Neutrophil (primary cell): Measurements from ENCODE around the gene LRMDA.

Experiments used
- H3K27ac ChIP-seq: fragments of 200-600 bp; sonication (generic); 2 replicates; pipeline ENCODE4 v1.5.1; 2016; ENCODE audit warnings: mild to moderate bottlenecking, moderate library complexity
- H3K27me3 ChIP-seq: fragments of 200-600 bp; sonication (generic); 2 replicates; pipeline ENCODE4 v1.6.0; 2016; ENCODE audit warnings: mild to moderate bottlenecking
- H3K36me3 ChIP-seq: fragments of 200-600 bp; sonication (generic); 2 replicates; pipeline ENCODE4 v1.5.1; 2017
- H3K4me1 ChIP-seq, 2 experiments: fragments of 200-600 bp in 1 of 2; sonication (generic) in 1 of 2; 1 replicate in 1 of 2; 2 replicates in 1 of 2; pipeline versions ENCODE4 v1.5.1 to v1.6.1; 2013 to 2016; ENCODE audit warnings: low read depth in 1 of 2, low read length in 1 of 2, mild to moderate bottlenecking in 1 of 2, moderate library complexity in 1 of 2; ENCODE audit not compliant: control insufficient read depth in 1 of 2, insufficient read depth in 1 of 2
- H3K4me3 ChIP-seq, 2 experiments: fragments of 200-600 bp in 1 of 2; sonication (generic) in 1 of 2; 1 replicate in 1 of 2; 2 replicates in 1 of 2; pipeline ENCODE4 v1.5.1; 2013 to 2016; ENCODE audit warnings: low read depth in 1 of 2, low read length in 1 of 2, mild to moderate bottlenecking in 1 of 2, moderate library complexity in 1 of 2
- H3K9me3 ChIP-seq: fragments of 200-600 bp; sonication (generic); 2 replicates; pipeline ENCODE4 v1.5.1; 2016
- CTCF ChIP-seq: fragments of 200-600 bp; sonication (generic); IDR thresholded peaks from 2 replicates; pipeline ENCODE4 v1.5.1; 2016; ENCODE audit warnings: antibody characterized with exemption

Gene LRMDA

DNA sequence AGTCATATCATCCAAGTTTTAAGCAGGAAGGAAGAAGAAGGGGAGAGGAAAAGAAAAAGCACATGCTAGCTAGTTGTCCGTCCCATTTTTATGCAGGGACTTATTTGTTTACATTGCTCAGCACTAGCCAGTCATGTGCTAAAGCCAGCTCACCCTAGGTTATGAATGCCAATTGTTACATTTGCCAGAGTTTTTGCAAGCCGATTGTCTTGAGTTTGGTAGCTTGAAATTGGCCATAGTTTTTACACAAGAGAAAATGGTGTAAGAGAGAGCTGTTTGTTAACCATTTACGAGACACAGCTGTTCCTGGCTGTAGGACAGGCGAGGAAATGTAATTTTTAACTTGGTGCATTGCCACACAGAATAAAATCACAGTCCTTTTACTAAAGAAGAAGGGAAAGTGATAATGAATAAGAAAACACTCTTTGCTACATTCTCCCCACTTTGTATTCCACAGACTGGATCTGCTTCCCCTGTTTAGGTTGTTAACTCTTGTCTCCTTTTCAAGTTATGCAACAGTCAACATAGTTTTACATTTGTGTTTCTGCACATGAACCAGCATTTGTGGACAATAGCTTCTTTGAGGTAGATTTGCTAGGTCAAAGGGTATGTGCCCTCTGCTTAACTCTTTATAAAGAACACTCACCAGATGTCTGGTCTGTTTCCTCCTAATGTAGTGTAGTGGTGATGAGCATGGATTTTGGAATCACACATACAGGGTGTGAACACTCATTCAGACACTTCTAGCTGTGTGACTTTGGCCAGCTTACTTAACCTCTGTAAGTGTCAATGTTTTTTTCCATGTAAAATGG lies 357.2 kb downstream of the LRMDA start:
- Histone ChIP-seq H3K36me3 (no peaks in the 10 kb centered on the region), H3K9me3 (no peaks in the 10 kb centered on the region), H3K27me3 (no peaks in the 10 kb centered on the region), H3K27ac (no peak overlapping the region), H3K4me3 (no peak overlapping the region), H3K4me1 (peaks cover 0 to 24% of the 10 kb centered on the region in 2 experiments)
- TF ChIP-seq CTCF = no peak

GRCh38 chr10:75793848-75794247 lies 362.4 kb downstream of the LRMDA start:
- no peak for TF ChIP-seq CTCF
- Histone ChIP-seq H3K4me3 (no peak overlapping the region), H3K27me3 (no peaks in the 10 kb centered on the region), H3K9me3 (no peaks in the 10 kb centered on the region), H3K36me3 (no peaks in the 10 kb centered on the region), H3K27ac (no peak overlapping the region), H3K4me1 (peaks cover 0 to 13% of the 10 kb centered on the region in 2 experiments)

DNA sequence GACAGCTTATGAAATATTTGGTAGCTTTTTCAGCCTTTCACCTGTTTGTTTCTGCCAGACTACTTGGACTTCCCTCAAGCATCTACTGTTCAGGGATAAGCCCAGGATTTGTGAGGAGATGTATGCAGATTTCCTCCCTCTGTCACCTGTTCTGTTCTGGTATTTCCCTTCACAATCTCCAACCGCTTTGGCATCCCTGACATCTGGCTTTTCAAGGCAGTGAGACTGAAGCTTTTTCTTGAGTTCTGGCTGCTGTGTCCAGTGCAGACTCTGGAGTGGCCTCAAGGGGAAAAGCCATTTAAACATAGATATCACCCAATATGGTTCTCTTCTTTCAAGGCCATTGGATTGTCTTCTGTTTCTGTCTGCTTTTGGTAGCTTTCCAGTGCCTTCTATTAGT lies 369.7 kb downstream of the LRMDA start:
- TF ChIP-seq CTCF = no peak
- no peaks in the 10 kb centered on the region for H3K4me1 ChIP-seq
- no peak overlapping the region for H3K27ac ChIP-seq

GRCh38 chr10:75801661-75802060 lies 370.2 kb downstream of the LRMDA start:
- no peaks in the 10 kb centered on the region for H3K9me3 ChIP-seq
- H3K36me3 ChIP-seq = no peaks in the 10 kb centered on the region
- no peak overlapping the region for H3K4me3 ChIP-seq
- no peak overlapping the region for H3K27ac ChIP-seq
- no peaks in the 10 kb centered on the region for H3K27me3 ChIP-seq
- no peak for TF ChIP-seq CTCF
- H3K4me1 ChIP-seq = no peaks in the 10 kb centered on the region

More for the DNA sequence above, 369.7 kb downstream of the LRMDA start:
- Histone ChIP-seq H3K27me3 (no peaks in the 10 kb centered on the region), H3K9me3 (no peaks in the 10 kb centered on the region), H3K4me3 (no peak overlapping the region), H3K36me3 (no peaks in the 10 kb centered on the region)

GRCh38 chr10:75803121-75803520 lies 371.7 kb downstream of the LRMDA start:
- Histone ChIP-seq H3K27me3 (no peaks in the 10 kb centered on the region), H3K27ac (no peak overlapping the region), H3K4me3 (no peak overlapping the region), H3K4me1 (no peaks in the 10 kb centered on the region), H3K9me3 (no peaks in the 10 kb centered on the region), H3K36me3 (no peaks in the 10 kb centered on the region)
- TF ChIP-seq CTCF = no peak
